ENCODE data around the gene MYRIP.

- no peak for TF ChIP-seq EZH2phosphoT487 (IDR thresholded peaks at IDR 0.05; ENCODE audit: borderline replicate concordance, low read length)
- TF ChIP-seq, protein P1, sequence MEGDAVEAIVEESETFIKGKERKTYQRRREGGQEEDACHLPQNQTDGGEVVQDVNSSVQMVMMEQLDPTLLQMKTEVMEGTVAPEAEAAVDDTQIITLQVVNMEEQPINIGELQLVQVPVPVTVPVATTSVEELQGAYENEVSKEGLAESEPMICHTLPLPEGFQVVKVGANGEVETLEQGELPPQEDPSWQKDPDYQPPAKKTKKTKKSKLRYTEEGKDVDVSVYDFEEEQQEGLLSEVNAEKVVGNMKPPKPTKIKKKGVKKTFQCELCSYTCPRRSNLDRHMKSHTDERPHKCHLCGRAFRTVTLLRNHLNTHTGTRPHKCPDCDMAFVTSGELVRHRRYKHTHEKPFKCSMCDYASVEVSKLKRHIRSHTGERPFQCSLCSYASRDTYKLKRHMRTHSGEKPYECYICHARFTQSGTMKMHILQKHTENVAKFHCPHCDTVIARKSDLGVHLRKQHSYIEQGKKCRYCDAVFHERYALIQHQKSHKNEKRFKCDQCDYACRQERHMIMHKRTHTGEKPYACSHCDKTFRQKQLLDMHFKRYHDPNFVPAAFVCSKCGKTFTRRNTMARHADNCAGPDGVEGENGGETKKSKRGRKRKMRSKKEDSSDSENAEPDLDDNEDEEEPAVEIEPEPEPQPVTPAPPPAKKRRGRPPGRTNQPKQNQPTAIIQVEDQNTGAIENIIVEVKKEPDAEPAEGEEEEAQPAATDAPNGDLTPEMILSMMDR (IDR thresholded peaks at IDR 0.05; ENCODE audit: low read depth, low read length, poor library complexity, severe bottlenecking) = no peak
Observed at GRCh38 chr3:39935261-39935660, 125.9 kb downstream of the MYRIP start.

Measured in DOHH2 (cell line).